GM23338 (cell line): ENCODE results near the gene C16orf74. TPM values are rescaled to one million over a fixed set of nuclear protein-coding genes. Genes with fewer than 3 reads are reported as not detected.

ENCODE experiments used
- ATAC-seq: fragments of 200-7000 bp; cut with Tn5 transposase; 3 replicates; pipeline ENCODE4 v1.9.1; 2020
- DNase-seq: peaks from one replicate; pipeline ENCODE4 v3.0.0-alpha.2; 2015; ENCODE audit warnings: low spot score
- H2AFZ ChIP-seq: fragments of 200-600 bp; sonication (generic); 2 replicates; pipeline ENCODE4 v1.8.0; 2016; ENCODE audit warnings: antibody characterized with exemption, mild to moderate bottlenecking, moderate library complexity
- H3F3A ChIP-seq: fragments of 200-600 bp; sonication (generic); replicated peaks from 2 replicates; pipeline ENCODE4 v1.8.0; 2017; ENCODE audit warnings: antibody characterized with exemption, mixed run types, low read depth
- H3K27ac ChIP-seq: fragments of 200-600 bp; sonication (generic); 2 replicates; pipeline ENCODE4 v1.6.1; 2016; ENCODE audit warnings: low read depth
- H3K27me3 ChIP-seq: fragments of 200-600 bp; sonication (generic); 2 replicates; pipeline ENCODE4 v1.8.0; 2016; ENCODE audit warnings: mild to moderate bottlenecking, mixed run types, moderate library complexity; ENCODE audit not compliant: insufficient read depth
- H3K36me3 ChIP-seq: fragments of 200-600 bp; sonication (generic); 2 replicates; pipeline ENCODE4 v1.8.0; 2016; ENCODE audit warnings: mild to moderate bottlenecking; ENCODE audit not compliant: insufficient read depth
- H3K4me1 ChIP-seq: fragments of 200-600 bp; sonication (generic); 2 replicates; pipeline ENCODE4 v1.8.0; 2016; ENCODE audit warnings: mild to moderate bottlenecking, moderate library complexity; ENCODE audit not compliant: insufficient read depth
- H3K4me2 ChIP-seq: fragments of 200-600 bp; sonication (generic); 2 replicates; pipeline ENCODE4 v1.7.1; 2017; ENCODE audit warnings: mixed run types
- H3K4me3 ChIP-seq: fragments of 200-600 bp; sonication (generic); 2 replicates; pipeline ENCODE4 v1.6.1; 2016; ENCODE audit warnings: mixed run types
- H3K79me2 ChIP-seq: fragments of 200-600 bp; sonication (generic); replicated peaks from 2 replicates; pipeline ENCODE4 v1.8.0; 2017; ENCODE audit warnings: mild to moderate bottlenecking; ENCODE audit not compliant: insufficient read depth
- H3K9me2 ChIP-seq: fragments of 200-600 bp; sonication (generic); 2 replicates; pipeline ENCODE4 v1.8.0; 2017; ENCODE audit not compliant: insufficient read depth
- H4K20me1 ChIP-seq: fragments of 200-600 bp; sonication (generic); replicated peaks from 2 replicates; pipeline ENCODE4 v1.8.0; 2017; ENCODE audit warnings: mild to moderate bottlenecking; ENCODE audit not compliant: insufficient read depth
- H3K27ac Mint-ChIP-seq: 2 replicates; pipeline ENCODE4 v1.8.0; 2020; ENCODE audit warnings: inconsistent platforms, mild to moderate bottlenecking, moderate library complexity, mixed read lengths
- H3K27me3 Mint-ChIP-seq: 3 replicates; pipeline ENCODE4 v1.8.0; 2022; ENCODE audit warnings: low read depth, mild to moderate bottlenecking, moderate library complexity, mixed read lengths, inconsistent platforms; ENCODE audit not compliant: insufficient read depth, poor library complexity
- H3K36me3 Mint-ChIP-seq: 3 replicates; pipeline ENCODE4 v1.8.0; 2021; ENCODE audit warnings: low read depth, mild to moderate bottlenecking, inconsistent platforms, moderate library complexity, mixed read lengths
- H3K4me1 Mint-ChIP-seq: 3 replicates; pipeline ENCODE4 v1.8.0; 2020; ENCODE audit warnings: mild to moderate bottlenecking, inconsistent platforms, mixed read lengths
- H3K4me3 Mint-ChIP-seq: 3 replicates; pipeline ENCODE4 v1.8.0; 2021; ENCODE audit warnings: moderate library complexity, mild to moderate bottlenecking, inconsistent platforms, mixed read lengths
- H3K9me3 Mint-ChIP-seq: 3 replicates; pipeline ENCODE4 v1.8.0; 2020; ENCODE audit warnings: moderate library complexity, mild to moderate bottlenecking, inconsistent platforms, mixed read lengths
- CREB1 ChIP-seq: fragments of 250-450 bp; sonication (Bioruptor Pico); IDR thresholded peaks from 2 replicates; pipeline ENCODE4 v1.5.0; 2020; ENCODE audit warnings: low read depth, mild to moderate bottlenecking, moderate library complexity
- EZH2 ChIP-seq: fragments of 200-600 bp; sonication (generic); IDR thresholded peaks from one replicate; pipeline ENCODE4 v1.8.0; 2017; ENCODE audit warnings: antibody characterized with exemption, mild to moderate bottlenecking, low read depth; ENCODE audit not compliant: unreplicated experiment
- EZH2phosphoT487 ChIP-seq: fragments of 200-600 bp; sonication (generic); IDR thresholded peaks from one replicate; pipeline ENCODE4 v1.8.1; 2018; ENCODE audit warnings: antibody characterized with exemption; ENCODE audit not compliant: unreplicated experiment
- JUNB ChIP-seq: IDR thresholded peaks from one replicate; pipeline ENCODE4 v1.6.1; 2016; ENCODE audit warnings: antibody characterized with exemption; ENCODE audit not compliant: unreplicated experiment
- NANOG ChIP-seq: IDR thresholded peaks from 2 replicates; pipeline ENCODE4 v1.6.1; 2016; ENCODE audit warnings: antibody characterized with exemption, borderline replicate concordance
- POLR2AphosphoS5 ChIP-seq: IDR thresholded peaks from 2 replicates; pipeline ENCODE4 v1.6.1; 2016; ENCODE audit warnings: antibody characterized with exemption, low read depth
- STAT1 ChIP-seq: IDR thresholded peaks from one replicate; pipeline ENCODE4 v1.6.1; 2016; ENCODE audit warnings: antibody characterized with exemption; ENCODE audit not compliant: unreplicated experiment
- ZNF114 ChIP-seq: fragments of 250-450 bp; sonication (Bioruptor Pico); IDR thresholded peaks from 2 replicates; pipeline ENCODE4 v1.5.0; 2020; ENCODE audit warnings: mild to moderate bottlenecking, moderate library complexity
- ZNF331 ChIP-seq: fragments of 250-450 bp; sonication (Bioruptor Pico); IDR thresholded peaks from 2 replicates; pipeline ENCODE4 v1.5.0; 2020; ENCODE audit warnings: low read depth, mild to moderate bottlenecking, moderate library complexity
- polyA plus RNA-seq: library from polyadenylated mRNA; unstranded; fragments of >200 nt; fragmentation: Nextera tagmentation; extraction: Ambion mirVana; gene quantifications from 2 replicates; pipeline ENCODE4 v1.2.1, GENCODE V29; 2016
- total RNA-seq: library from RNA; depleted of rRNA; stranded (reverse); fragments of >200 nt; shearing (Covaris generic); gene quantifications from 2 replicates; pipeline ENCODE4 v1.2.3, GENCODE V29; 2014
- TF ChIP-seq, protein P1 (sequence below), 2 experiments: fragments of 200-600 bp in 1 of 2; sonication (generic) in 1 of 2; conservative IDR thresholded peaks; 2 replicates each; pipeline versions ENCODE4 v1.5.1 to v1.6.1; 2016 to 2017; ENCODE audit warnings: antibody characterized with exemption in 2 of 2, low read depth in 2 of 2, mild to moderate bottlenecking in 2 of 2, moderate library complexity in 1 of 2
- TF ChIP-seq, protein P2 (sequence below): fragments of 250-450 bp; sonication (Bioruptor Pico); IDR thresholded peaks from 2 replicates; pipeline ENCODE4 v1.5.0; 2020; ENCODE audit warnings: mild to moderate bottlenecking, moderate library complexity
- TF ChIP-seq, protein P3 (sequence below): IDR thresholded peaks from 2 replicates; pipeline ENCODE4 v1.6.1; 2016; ENCODE audit warnings: antibody characterized with exemption
- TF ChIP-seq, protein P4 (sequence below): IDR thresholded peaks from one replicate; pipeline ENCODE4 v1.6.1; 2018; ENCODE audit warnings: antibody characterized with exemption; ENCODE audit not compliant: unreplicated experiment

The C16orf74 gene
- total and polyA plus RNA-seq, 2 experiments from 2014 or later = 12.1 to 19.1 TPM

DNA sequence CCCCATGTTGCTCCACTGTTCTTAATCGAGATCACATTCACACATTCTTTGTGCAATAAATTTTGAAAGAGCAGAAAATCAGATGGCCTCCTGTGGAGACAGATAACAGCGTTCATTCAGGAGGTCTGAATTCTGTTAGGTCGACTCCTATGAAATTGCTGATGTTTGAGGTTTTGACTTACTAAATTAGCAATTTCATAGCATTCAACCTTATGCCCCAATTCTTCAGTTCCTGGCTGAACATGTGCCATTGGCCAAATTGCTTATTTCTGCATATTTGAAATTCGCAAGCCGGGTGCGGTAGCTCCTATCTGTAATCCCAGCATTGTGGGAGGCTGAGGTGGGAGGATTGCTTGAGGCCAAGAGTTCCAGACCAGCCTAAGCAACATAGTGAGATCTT, 22.1 kb upstream of the C16orf74 start:
- no peak overlapping the region for H3K27ac ChIP-seq
- H2AFZ ChIP-seq = no peak overlapping the region
- H3K36me3 Mint-ChIP-seq = peaks cover 13% of the 10 kb centered on the region; the same call in 2 of the 3 replicates
- peaks cover 10% of the 10 kb centered on the region for H3K27me3 Mint-ChIP-seq
- TF ChIP-seq ZNF114 (CRISPR knock-in tag) (no peak), EZH2 (no peak), JUNB (no peak), EZH2phosphoT487 (no peak), POLR2AphosphoS5 (no peak), NANOG (no peak), ZNF331 (no peak), STAT1 (no peak), CREB1 (CRISPR knock-in tag) (no peak)
- TF ChIP-seq, protein P1, sequence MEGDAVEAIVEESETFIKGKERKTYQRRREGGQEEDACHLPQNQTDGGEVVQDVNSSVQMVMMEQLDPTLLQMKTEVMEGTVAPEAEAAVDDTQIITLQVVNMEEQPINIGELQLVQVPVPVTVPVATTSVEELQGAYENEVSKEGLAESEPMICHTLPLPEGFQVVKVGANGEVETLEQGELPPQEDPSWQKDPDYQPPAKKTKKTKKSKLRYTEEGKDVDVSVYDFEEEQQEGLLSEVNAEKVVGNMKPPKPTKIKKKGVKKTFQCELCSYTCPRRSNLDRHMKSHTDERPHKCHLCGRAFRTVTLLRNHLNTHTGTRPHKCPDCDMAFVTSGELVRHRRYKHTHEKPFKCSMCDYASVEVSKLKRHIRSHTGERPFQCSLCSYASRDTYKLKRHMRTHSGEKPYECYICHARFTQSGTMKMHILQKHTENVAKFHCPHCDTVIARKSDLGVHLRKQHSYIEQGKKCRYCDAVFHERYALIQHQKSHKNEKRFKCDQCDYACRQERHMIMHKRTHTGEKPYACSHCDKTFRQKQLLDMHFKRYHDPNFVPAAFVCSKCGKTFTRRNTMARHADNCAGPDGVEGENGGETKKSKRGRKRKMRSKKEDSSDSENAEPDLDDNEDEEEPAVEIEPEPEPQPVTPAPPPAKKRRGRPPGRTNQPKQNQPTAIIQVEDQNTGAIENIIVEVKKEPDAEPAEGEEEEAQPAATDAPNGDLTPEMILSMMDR (conservative IDR thresholded peaks at IDR 0.05; ENCODE audit: low read depth in 2 of 2) = no peak
- TF ChIP-seq, protein P2, sequence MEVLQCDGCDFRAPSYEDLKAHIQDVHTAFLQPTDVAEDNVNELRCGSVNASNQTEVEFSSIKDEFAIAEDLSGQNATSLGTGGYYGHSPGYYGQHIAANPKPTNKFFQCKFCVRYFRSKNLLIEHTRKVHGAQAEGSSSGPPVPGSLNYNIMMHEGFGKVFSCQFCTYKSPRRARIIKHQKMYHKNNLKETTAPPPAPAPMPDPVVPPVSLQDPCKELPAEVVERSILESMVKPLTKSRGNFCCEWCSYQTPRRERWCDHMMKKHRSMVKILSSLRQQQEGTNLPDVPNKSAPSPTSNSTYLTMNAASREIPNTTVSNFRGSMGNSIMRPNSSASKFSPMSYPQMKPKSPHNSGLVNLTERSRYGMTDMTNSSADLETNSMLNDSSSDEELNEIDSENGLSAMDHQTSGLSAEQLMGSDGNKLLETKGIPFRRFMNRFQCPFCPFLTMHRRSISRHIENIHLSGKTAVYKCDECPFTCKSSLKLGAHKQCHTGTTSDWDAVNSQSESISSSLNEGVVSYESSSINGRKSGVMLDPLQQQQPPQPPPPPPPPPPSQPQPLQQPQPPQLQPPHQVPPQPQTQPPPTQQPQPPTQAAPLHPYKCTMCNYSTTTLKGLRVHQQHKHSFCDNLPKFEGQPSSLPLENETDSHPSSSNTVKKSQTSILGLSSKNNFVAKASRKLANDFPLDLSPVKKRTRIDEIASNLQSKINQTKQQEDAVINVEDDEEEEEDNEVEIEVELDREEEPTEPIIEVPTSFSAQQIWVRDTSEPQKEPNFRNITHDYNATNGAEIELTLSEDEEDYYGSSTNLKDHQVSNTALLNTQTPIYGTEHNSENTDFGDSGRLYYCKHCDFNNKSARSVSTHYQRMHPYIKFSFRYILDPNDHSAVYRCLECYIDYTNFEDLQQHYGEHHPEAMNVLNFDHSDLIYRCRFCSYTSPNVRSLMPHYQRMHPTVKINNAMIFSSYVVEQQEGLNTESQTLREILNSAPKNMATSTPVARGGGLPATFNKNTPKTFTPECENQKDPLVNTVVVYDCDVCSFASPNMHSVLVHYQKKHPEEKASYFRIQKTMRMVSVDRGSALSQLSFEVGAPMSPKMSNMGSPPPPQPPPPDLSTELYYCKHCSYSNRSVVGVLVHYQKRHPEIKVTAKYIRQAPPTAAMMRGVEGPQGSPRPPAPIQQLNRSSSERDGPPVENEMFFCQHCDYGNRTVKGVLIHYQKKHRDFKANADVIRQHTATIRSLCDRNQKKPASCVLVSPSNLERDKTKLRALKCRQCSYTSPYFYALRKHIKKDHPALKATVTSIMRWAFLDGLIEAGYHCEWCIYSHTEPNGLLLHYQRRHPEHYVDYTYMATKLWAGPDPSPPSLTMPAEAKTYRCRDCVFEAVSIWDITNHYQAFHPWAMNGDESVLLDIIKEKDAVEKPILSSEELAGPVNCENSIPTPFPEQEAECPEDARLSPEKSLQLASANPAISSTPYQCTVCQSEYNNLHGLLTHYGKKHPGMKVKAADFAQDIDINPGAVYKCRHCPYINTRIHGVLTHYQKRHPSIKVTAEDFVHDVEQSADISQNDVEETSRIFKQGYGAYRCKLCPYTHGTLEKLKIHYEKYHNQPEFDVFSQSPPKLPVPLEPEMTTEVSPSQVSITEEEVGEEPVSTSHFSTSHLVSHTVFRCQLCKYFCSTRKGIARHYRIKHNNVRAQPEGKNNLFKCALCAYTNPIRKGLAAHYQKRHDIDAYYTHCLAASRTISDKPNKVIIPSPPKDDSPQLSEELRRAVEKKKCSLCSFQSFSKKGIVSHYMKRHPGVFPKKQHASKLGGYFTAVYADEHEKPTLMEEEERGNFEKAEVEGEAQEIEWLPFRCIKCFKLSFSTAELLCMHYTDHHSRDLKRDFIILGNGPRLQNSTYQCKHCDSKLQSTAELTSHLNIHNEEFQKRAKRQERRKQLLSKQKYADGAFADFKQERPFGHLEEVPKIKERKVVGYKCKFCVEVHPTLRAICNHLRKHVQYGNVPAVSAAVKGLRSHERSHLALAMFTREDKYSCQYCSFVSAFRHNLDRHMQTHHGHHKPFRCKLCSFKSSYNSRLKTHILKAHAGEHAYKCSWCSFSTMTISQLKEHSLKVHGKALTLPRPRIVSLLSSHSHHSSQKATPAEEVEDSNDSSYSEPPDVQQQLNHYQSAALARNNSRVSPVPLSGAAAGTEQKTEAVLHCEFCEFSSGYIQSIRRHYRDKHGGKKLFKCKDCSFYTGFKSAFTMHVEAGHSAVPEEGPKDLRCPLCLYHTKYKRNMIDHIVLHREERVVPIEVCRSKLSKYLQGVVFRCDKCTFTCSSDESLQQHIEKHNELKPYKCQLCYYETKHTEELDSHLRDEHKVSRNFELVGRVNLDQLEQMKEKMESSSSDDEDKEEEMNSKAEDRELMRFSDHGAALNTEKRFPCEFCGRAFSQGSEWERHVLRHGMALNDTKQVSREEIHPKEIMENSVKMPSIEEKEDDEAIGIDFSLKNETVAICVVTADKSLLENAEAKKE (CRISPR knock-in tag) = no peak
- TF ChIP-seq, protein P3, sequence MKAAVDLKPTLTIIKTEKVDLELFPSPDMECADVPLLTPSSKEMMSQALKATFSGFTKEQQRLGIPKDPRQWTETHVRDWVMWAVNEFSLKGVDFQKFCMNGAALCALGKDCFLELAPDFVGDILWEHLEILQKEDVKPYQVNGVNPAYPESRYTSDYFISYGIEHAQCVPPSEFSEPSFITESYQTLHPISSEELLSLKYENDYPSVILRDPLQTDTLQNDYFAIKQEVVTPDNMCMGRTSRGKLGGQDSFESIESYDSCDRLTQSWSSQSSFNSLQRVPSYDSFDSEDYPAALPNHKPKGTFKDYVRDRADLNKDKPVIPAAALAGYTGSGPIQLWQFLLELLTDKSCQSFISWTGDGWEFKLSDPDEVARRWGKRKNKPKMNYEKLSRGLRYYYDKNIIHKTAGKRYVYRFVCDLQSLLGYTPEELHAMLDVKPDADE = no peak
- TF ChIP-seq, protein P4, sequence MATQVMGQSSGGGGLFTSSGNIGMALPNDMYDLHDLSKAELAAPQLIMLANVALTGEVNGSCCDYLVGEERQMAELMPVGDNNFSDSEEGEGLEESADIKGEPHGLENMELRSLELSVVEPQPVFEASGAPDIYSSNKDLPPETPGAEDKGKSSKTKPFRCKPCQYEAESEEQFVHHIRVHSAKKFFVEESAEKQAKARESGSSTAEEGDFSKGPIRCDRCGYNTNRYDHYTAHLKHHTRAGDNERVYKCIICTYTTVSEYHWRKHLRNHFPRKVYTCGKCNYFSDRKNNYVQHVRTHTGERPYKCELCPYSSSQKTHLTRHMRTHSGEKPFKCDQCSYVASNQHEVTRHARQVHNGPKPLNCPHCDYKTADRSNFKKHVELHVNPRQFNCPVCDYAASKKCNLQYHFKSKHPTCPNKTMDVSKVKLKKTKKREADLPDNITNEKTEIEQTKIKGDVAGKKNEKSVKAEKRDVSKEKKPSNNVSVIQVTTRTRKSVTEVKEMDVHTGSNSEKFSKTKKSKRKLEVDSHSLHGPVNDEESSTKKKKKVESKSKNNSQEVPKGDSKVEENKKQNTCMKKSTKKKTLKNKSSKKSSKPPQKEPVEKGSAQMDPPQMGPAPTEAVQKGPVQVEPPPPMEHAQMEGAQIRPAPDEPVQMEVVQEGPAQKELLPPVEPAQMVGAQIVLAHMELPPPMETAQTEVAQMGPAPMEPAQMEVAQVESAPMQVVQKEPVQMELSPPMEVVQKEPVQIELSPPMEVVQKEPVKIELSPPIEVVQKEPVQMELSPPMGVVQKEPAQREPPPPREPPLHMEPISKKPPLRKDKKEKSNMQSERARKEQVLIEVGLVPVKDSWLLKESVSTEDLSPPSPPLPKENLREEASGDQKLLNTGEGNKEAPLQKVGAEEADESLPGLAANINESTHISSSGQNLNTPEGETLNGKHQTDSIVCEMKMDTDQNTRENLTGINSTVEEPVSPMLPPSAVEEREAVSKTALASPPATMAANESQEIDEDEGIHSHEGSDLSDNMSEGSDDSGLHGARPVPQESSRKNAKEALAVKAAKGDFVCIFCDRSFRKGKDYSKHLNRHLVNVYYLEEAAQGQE = no peak
- H3K27me3 ChIP-seq = no peaks in the 10 kb centered on the region
- H3K4me3 ChIP-seq = no peak overlapping the region
- H3K4me1 Mint-ChIP-seq = peaks cover 7% of the 10 kb centered on the region
- DNase-seq (no peak), ATAC-seq (no peak)
- H3K4me1 ChIP-seq = peaks cover 9% of the 10 kb centered on the region
- no peaks in the 10 kb centered on the region for H3K9me2 ChIP-seq
- no peaks in the 10 kb centered on the region; the same call in 1 of the 2 replicates for H3K36me3 ChIP-seq
- no peak overlapping the region for H3K4me3 Mint-ChIP-seq
- H3K4me2 ChIP-seq = no peak overlapping the region
- H3K79me2 ChIP-seq = no peaks in the 10 kb centered on the region
- H3K9me3 Mint-ChIP-seq = no peaks in the 10 kb centered on the region
- H3K27ac Mint-ChIP-seq = no peak overlapping the region
- H4K20me1 ChIP-seq = no peaks in the 10 kb centered on the region
- 0 out of 2 replicates have a peak, but pooled peaks cover 2% of the 10 kb centered on the region for H3F3A ChIP-seq
